ENCODE results near the gene SP2.

GRCh38 chr17:47884905-47885730, 10.9 kb upstream of the SP2 start:
- no peak for TF ChIP-seq CTCF (IDR thresholded peaks at IDR 0.05 in 2 of 3, conservative IDR thresholded peaks at IDR 0.05 in 1 of 3; ENCODE audit: borderline replicate concordance in 1 of 3, insufficient read depth in 1 of 3, low read depth in 2 of 3, low read length in 2 of 3)
- no peak for TF ChIP-seq POLR2A (IDR thresholded peaks at IDR 0.05; ENCODE audit: borderline replicate concordance, extremely low read depth, insufficient read depth, insufficient read length)
- no peak for TF ChIP-seq EZH2 (IDR thresholded peaks at IDR 0.05)
